Stimulated activated CD4-positive, alpha-beta T cell treated with anti-CD3 and anti-CD28 coated beads, Interleukin-4, amount 100 ng/mL, for 1 hour (primary cell): ENCODE measurements around the gene GPR84.

ENCODE experiments used
- DNase-seq: peaks from one replicate; pipeline ENCODE4 v3.0.0-alpha.2; 2020

The GPR84 gene

GRCh38 chr12:54390668-54391551, 26.6 kb upstream of the GPR84 start:
- peak; percentile 73 for DNase-seq

- no peak for DNase-seq
These were observed 25.9 kb upstream of the GPR84 start for GRCh38 chr12:54390176-54390667.

- no peak for DNase-seq
These were observed 25.4 kb upstream of the GPR84 start for GRCh38 chr12:54389607-54390175.

- DNase-seq, result no peak
These were observed 24.8 kb upstream of the GPR84 start for GRCh38 chr12:54389134-54389508.

GRCh38 chr12:54388237-54389133, 24.2 kb upstream of the GPR84 start:
- no peak for DNase-seq

- no peak for DNase-seq
These were observed 22.8 kb upstream of the GPR84 start for GRCh38 chr12:54387114-54387467.

GRCh38 chr12:54386403-54387113, 22.3 kb upstream of the GPR84 start:
- DNase-seq, result no peak

- no peak for DNase-seq
These were observed 21.1 kb upstream of the GPR84 start for GRCh38 chr12:54385251-54385914.

GRCh38 chr12:54384591-54385041, 20.3 kb upstream of the GPR84 start, which contains the start of gene ZNF385A:
ZNF385A (minus strand) TSS chr12:54384733; CDS start chr12:54384514, 219 bp downstream.
- no peak for DNase-seq

GRCh38 chr12:54383041-54383609, 18.8 kb upstream of the GPR84 start:
- no peak for DNase-seq

GRCh38 chr12:54381136-54381535, 16.9 kb upstream of the GPR84 start:
- no peak for DNase-seq

GRCh38 chr12:54379398-54380201, 15.3 kb upstream of the GPR84 start:
- peak; percentile 93 for DNase-seq

- no peak for DNase-seq
These were observed 14.6 kb upstream of the GPR84 start for GRCh38 chr12:54378796-54379397.

- no peak for DNase-seq
These were observed 13.7 kb upstream of the GPR84 start for GRCh38 chr12:54377797-54378515.

- no peak for DNase-seq
These were observed 12.7 kb upstream of the GPR84 start for GRCh38 chr12:54377007-54377406.

- DNase-seq, result no peak
These were observed 12.3 kb upstream of the GPR84 start for GRCh38 chr12:54376596-54376995.

GRCh38 chr12:54375259-54375579, 10.9 kb upstream of the GPR84 start:
- no peak for DNase-seq

- DNase-seq, result no peak
These were observed 10.4 kb upstream of the GPR84 start for GRCh38 chr12:54374562-54375258.
